ENCODE results near the gene PYM1. TPM values are rescaled to one million over a fixed set of nuclear protein-coding genes. Genes with fewer than 3 reads are reported as not detected.

PYM1 gene
- total and polyA plus RNA-seq, 2 of the 8 experiments (the other 6 are each of a cell fraction or from before 2014, with no cell fraction given), result 38.7 to 58.5 TPM

- CTCF ChIA-PET (ENCODE audit: partially characterized antibody), result interaction anchor here (0.6 to 3.0 kb wide), 2 partner anchors 53 to 146 kb away, joined by 3 to 9 read pairs; no protein-coding TSS in a partner anchor
- H4K5ac ChIP-seq (ENCODE audit: insufficient read length, low read depth, low read length), result no peak overlapping the region
- no peaks in the 10 kb centered on the region for H3K79me2 ChIP-seq (ENCODE audit: control insufficient read depth in 1 of 2, insufficient read depth in 2 of 2, low read length in 2 of 2)
- no peak overlapping the region for H3K4me2 ChIP-seq (ENCODE audit: insufficient read depth in 1 of 2, low read depth in 2 of 2, low read length in 2 of 2)
- H2BK12ac ChIP-seq (ENCODE audit: low read depth, low read length), result no peak overlapping the region
- POLR2A ChIA-PET (ENCODE audit: partially characterized antibody), result interaction anchor here (3.0 kb wide), 1 partner anchor 55 kb away, joined by 14 read pairs; the partner anchor contains the start of gene DNAJC14
- no peak overlapping the region for H2AFZ ChIP-seq (ENCODE audit: low read length)
- H3K4me3 ChIP-seq (ENCODE audit: extremely low read depth in 1 of 4, insufficient read depth in 2 of 4, low read depth in 3 of 4, low read length in 4 of 4), result no peak overlapping the region
- H4K8ac ChIP-seq (ENCODE audit: extremely low read depth, insufficient read depth, low read length), result no peak overlapping the region
- no peak overlapping the region for H3K27ac ChIP-seq (ENCODE audit: low read depth, low read length)
- H3K9me3 ChIP-seq (ENCODE audit: insufficient read depth in 2 of 2, low read depth in 1 of 2, low read length in 1 of 2), result no peaks in the 10 kb centered on the region
- TF ChIP-seq SIRT6 (IDR thresholded peaks at IDR 0.05; ENCODE audit: low read length) (no peak), FOSL1 (IDR thresholded peaks at IDR 0.05; ENCODE audit: insufficient read depth, low read depth, low read length) (no peak), KDM5A (IDR thresholded peaks at IDR 0.05; ENCODE audit: low read length) (no peak), SAP30 (IDR thresholded peaks at IDR 0.05; ENCODE audit: insufficient read depth, insufficient replicate concordance, low read length) (no peak), ATF3 (IDR thresholded peaks at IDR 0.05; ENCODE audit: insufficient read depth, low read depth, low read length) (no peak), YY1 (IDR thresholded peaks at IDR 0.05; ENCODE audit: low read depth, low read length) (no peak), TAF7 (optimal IDR thresholded peaks at IDR 0.05; ENCODE audit: borderline replicate concordance, low read depth, low read length) (no peak), SP2 (IDR thresholded peaks at IDR 0.05; ENCODE audit: low read length) (no peak), HDAC6 (IDR thresholded peaks at IDR 0.05; ENCODE audit: low read depth, low read length) (no peak), POLR2AphosphoS5 (IDR thresholded peaks at IDR 0.05; ENCODE audit: low read depth, low read length) (no peak), SUZ12 (IDR thresholded peaks at IDR 0.05; ENCODE audit: low read length) (no peak), RNF2 (IDR thresholded peaks at IDR 0.05; ENCODE audit: borderline replicate concordance, low read depth, low read length, missing control alignments, poor library complexity, severe bottlenecking) (no peak)
- H2BK5ac ChIP-seq (ENCODE audit: low read depth, low read length), result no peak overlapping the region
- 83% methylated on average over 1 of the region's 1 CpG; no CpG with 5 or more reads in 1 of the 2 experiments for WGBS, 2 experiments (ENCODE audit: extremely low coverage in 1 of 2, insufficient coverage in 1 of 2, insufficient read length in 1 of 2, insufficient replicate concordance in 2 of 2, low coverage in 1 of 2, low lambda C conversion rate in 2 of 2, missing lambda C conversion rate in 1 of 2)
- no peaks in the 10 kb centered on the region for H3K36me3 ChIP-seq (ENCODE audit: control insufficient read depth in 2 of 4, insufficient read depth in 4 of 4, low read length in 3 of 4)
- no peaks in the 10 kb centered on the region for H4K20me1 ChIP-seq (replicated peaks in 1 of 2; ENCODE audit: control insufficient read depth in 1 of 2, insufficient read depth in 2 of 2, low read length in 2 of 2)
- H3K79me1 ChIP-seq (ENCODE audit: low read depth, low read length), result no peaks in the 10 kb centered on the region
- H3K9ac ChIP-seq (replicated peaks in 1 of 4; ENCODE audit: extremely low read depth in 1 of 4, low read depth in 3 of 4, low read length in 3 of 4), result no peak overlapping the region
- no peak overlapping the region for H2BK15ac ChIP-seq (ENCODE audit: low read length)
- H2AK5ac ChIP-seq (ENCODE audit: low read depth, low read length), result no peak overlapping the region
- H4K91ac ChIP-seq (replicated peaks; ENCODE audit: insufficient read length, low read length), result no peak overlapping the region
- no peak overlapping the region for H2BK20ac ChIP-seq (ENCODE audit: low read length)
- no peak overlapping the region for H3K23ac ChIP-seq (ENCODE audit: insufficient read length)
- H3K56ac ChIP-seq (replicated peaks; ENCODE audit: insufficient read length, low read depth, low read length), result no peak overlapping the region
- DNase-seq (ENCODE audit: low read depth in 1 of 2, low spot score in 2 of 2) (no peak), FAIRE-seq (no peak)
- H2BK120ac ChIP-seq (replicated peaks; ENCODE audit: low read depth, low read length), result no peak overlapping the region
- H3K4me1 ChIP-seq (replicated peaks in 1 of 4; ENCODE audit: control insufficient read depth in 3 of 4, insufficient read depth in 4 of 4, low read length in 3 of 4), result no peaks in the 10 kb centered on the region
- H3K23me2 ChIP-seq (ENCODE audit: low read depth, low read length), result no peaks in the 10 kb centered on the region
- no peak overlapping the region for H3K14ac ChIP-seq (ENCODE audit: insufficient read length)
- no peak overlapping the region for H3K18ac ChIP-seq (ENCODE audit: extremely low read depth, low read length)
- H3K4ac ChIP-seq (replicated peaks; ENCODE audit: insufficient read length, low read depth, low read length), result no peak overlapping the region
- no peaks in the 10 kb centered on the region for H3K27me3 ChIP-seq (replicated peaks in 1 of 4; ENCODE audit: control insufficient read depth in 3 of 4, extremely low read depth in 1 of 4, insufficient read depth in 3 of 4, low read length in 3 of 4)
Observed at GRCh38 chr12:55885113-55885512, 42.6 kb downstream of the PYM1 start.

Data from H1 (cell line).